CD14-positive monocyte (primary cell): ENCODE measurements around the gene TP53I13. TPM values are rescaled to one million over a fixed set of nuclear protein-coding genes. Genes with fewer than 3 reads are reported as not detected.
A peak's percentile ranks its signal among the peaks of the same experiment; 100 is the strongest.

ENCODE experiments used
- DNase-seq, 3 donors: peaks; one replicate each; pipeline ENCODE4 v3.0.0-alpha.2; 2011 to 2022
- H2AFZ ChIP-seq: 2 replicates; pipeline ENCODE4 v1.6.0; 2012; ENCODE audit warnings: mild to moderate bottlenecking, low read depth, low read length, inconsistent platforms; ENCODE audit not compliant: insufficient read depth, poor library complexity, severe bottlenecking
- H3K27ac ChIP-seq, 2 donors: 1 replicate in 1 of 2; 2 replicates in 1 of 2; pipeline ENCODE4 v1.5.1; 2012 to 2013; ENCODE audit warnings: low read length in 2 of 2, control low read depth in 1 of 2, inconsistent platforms in 1 of 2, low read depth in 1 of 2, mild to moderate bottlenecking in 1 of 2
- H3K27me3 ChIP-seq, 2 donors: one replicate each; pipeline versions ENCODE4 v1.6.0 to v1.6.1; 2011 to 2013; ENCODE audit warnings: low read length in 2 of 2; ENCODE audit not compliant: control insufficient read depth in 2 of 2, insufficient read depth in 2 of 2
- H3K36me3 ChIP-seq, 2 donors: replicated peaks in 1 of 2; 1 replicate in 1 of 2; 2 replicates in 1 of 2; pipeline versions ENCODE4 v1.5.1 to v1.6.1; 2012 to 2013; ENCODE audit warnings: low read length in 2 of 2, control low read depth in 1 of 2, inconsistent platforms in 1 of 2, mild to moderate bottlenecking in 1 of 2; ENCODE audit not compliant: insufficient read depth in 2 of 2, control insufficient read depth in 1 of 2
- H3K4me1 ChIP-seq, 2 donors: 1 replicate in 1 of 2; 2 replicates in 1 of 2; pipeline versions ENCODE4 v1.5.1 to v1.6.1; 2012 to 2013; ENCODE audit warnings: low read length in 2 of 2, control low read depth in 1 of 2, inconsistent platforms in 1 of 2, mild to moderate bottlenecking in 1 of 2, moderate library complexity in 1 of 2; ENCODE audit not compliant: insufficient read depth in 2 of 2, control insufficient read depth in 1 of 2
- H3K4me2 ChIP-seq: replicated peaks from 2 replicates; pipeline ENCODE3; 2012; ENCODE audit warnings: low read length, moderate library complexity, mild to moderate bottlenecking; ENCODE audit not compliant: poor library complexity, severe bottlenecking; ENCODE audit errors: extremely low read depth
- H3K4me3 ChIP-seq, 3 experiments: fragments of 200-600 bp in 1 of 3; sonication (generic) in 1 of 3; replicated peaks in 1 of 3; 1 replicate in 2 of 3; 2 replicates in 1 of 3; pipeline ENCODE4 v1.5.1; 2011 to 2013; ENCODE audit warnings: low read length in 3 of 3, mild to moderate bottlenecking in 3 of 3, control low read depth in 2 of 3, low read depth in 2 of 3, inconsistent platforms in 1 of 3, moderate library complexity in 1 of 3
- H3K79me2 ChIP-seq: 2 replicates; pipeline ENCODE4 v1.6.0; 2012; ENCODE audit warnings: mild to moderate bottlenecking, control low read depth, inconsistent platforms, low read length, moderate library complexity; ENCODE audit not compliant: insufficient read depth
- H3K9ac ChIP-seq: 2 replicates; pipeline ENCODE4 v1.6.0; 2017; ENCODE audit warnings: low read length, mild to moderate bottlenecking; ENCODE audit not compliant: insufficient read depth, poor library complexity, severe bottlenecking
- H3K9me3 ChIP-seq, 2 donors: replicated peaks in 1 of 2; 1 replicate in 1 of 2; 2 replicates in 1 of 2; pipeline versions ENCODE4 v1.5.1 to v1.6.1; 2012 to 2013; ENCODE audit warnings: low read length in 2 of 2, control low read depth in 1 of 2; ENCODE audit not compliant: control insufficient read depth in 1 of 2, insufficient read depth in 1 of 2
- H4K20me1 ChIP-seq: 2 replicates; pipeline ENCODE4 v1.6.0; 2012; ENCODE audit warnings: mild to moderate bottlenecking, low read length, control low read depth, moderate library complexity; ENCODE audit not compliant: insufficient read depth
- H3K27ac Mint-ChIP-seq, 7 donors: one replicate each; pipeline ENCODE4 v1.8.0; 2020; ENCODE audit warnings: mild to moderate bottlenecking in 7 of 7, mixed read lengths in 7 of 7, moderate library complexity in 6 of 7, inconsistent platforms in 2 of 7
- H3K27me3 Mint-ChIP-seq, 3 donors: one replicate each; pipeline ENCODE4 v1.8.0; 2021 to 2022; ENCODE audit warnings: low read depth in 3 of 3, mild to moderate bottlenecking in 3 of 3, mixed read lengths in 3 of 3, moderate library complexity in 3 of 3, inconsistent platforms in 1 of 3
- H3K36me3 Mint-ChIP-seq, 2 donors: one replicate each; pipeline ENCODE4 v1.8.0; 2020; ENCODE audit warnings: mixed read lengths in 2 of 2, inconsistent platforms in 1 of 2, mild to moderate bottlenecking in 1 of 2
- H3K4me1 Mint-ChIP-seq: one replicate; pipeline ENCODE4 v1.8.0; 2020; ENCODE audit warnings: mild to moderate bottlenecking, mixed read lengths
- H3K4me3 Mint-ChIP-seq, 2 donors: one replicate each; pipeline ENCODE4 v1.8.0; 2020; ENCODE audit warnings: mild to moderate bottlenecking in 2 of 2, mixed read lengths in 2 of 2, moderate library complexity in 1 of 2
- H3K9me3 Mint-ChIP-seq, 7 donors: one replicate each; pipeline ENCODE4 v1.8.0; 2020 to 2022; ENCODE audit warnings: mixed read lengths in 7 of 7, mild to moderate bottlenecking in 6 of 7, moderate library complexity in 6 of 7, inconsistent platforms in 2 of 7
- CTCF ChIP-seq: fragments of 200-600 bp; IDR thresholded peaks from one replicate; pipeline ENCODE4 v1.8.0; 2022; ENCODE audit warnings: antibody characterized with exemption, mild to moderate bottlenecking
- WGBS: methylation state at CpG from one replicate; pipeline ENCODE4 v1.1.5; 2013; ENCODE audit warnings: missing lambda C conversion rate; ENCODE audit not compliant: insufficient coverage; 5-methylcytosine and 5-hydroxymethylcytosine counted together
- intact Hi-C, 2 donors: fragments of 100-400 bp; cut with micrococcal nuclease; formaldehyde crosslinking; loops; one replicate each; pipeline versions ENCODE4 v1.15.0 to v1.15.1; 2023
- polyA plus RNA-seq, 3 donors: library from polyadenylated mRNA; depleted of rRNA in 1 of 3; unstranded in 2 of 3; stranded (reverse) in 1 of 3; fragments of 300-500 nt in 2 of 3; fragments of >200 nt in 1 of 3; fragmentation: Illumina TruSeq in 2 of 3; gene quantifications; 1 replicate in 2 of 3; 2 replicates in 1 of 3; pipeline ENCODE4 v1.2.3, GENCODE V29; 2012 to 2021

Gene TP53I13
- polyA plus RNA-seq, 3 donors = 9.4 to 58.6 (median 14.4) TPM

- Histone ChIP-seq H3K9ac (peak overlapping the region; percentile 15), H4K20me1 (peaks cover 5% of the 10 kb centered on the region), H3K27ac (no peak overlapping the region), H3K36me3 (no peaks in the 10 kb centered on the region), H3K27me3 (peaks cover 2 to 29% of the 10 kb centered on the region in 2 donors), H3K9me3 (no peaks in the 10 kb centered on the region), H3K4me3 (peak overlapping the region in 2 of 3 experiments; percentile 0 to 75), H3K79me2 (peaks cover 2% of the 10 kb centered on the region), H2AFZ (peak overlapping the region; percentile 68), H3K4me1 (peaks cover 40 to 44% of the 10 kb centered on the region in 2 donors), H3K4me2 (peak overlapping the region; percentile 85)
- intact Hi-C loops = no loop called here
- no peaks in the 10 kb centered on the region for H3K36me3 Mint-ChIP-seq
- peaks cover 0 to 3% (median 0%) of the 10 kb centered on the region in 7 donors for H3K9me3 Mint-ChIP-seq
- no peak for DNase-seq
- H3K4me1 Mint-ChIP-seq = peaks cover 40% of the 10 kb centered on the region
- no peak for TF ChIP-seq CTCF
- H3K27me3 Mint-ChIP-seq = peaks cover 24 to 46% (median 35%) of the 10 kb centered on the region in 3 donors
- H3K4me3 Mint-ChIP-seq = peak overlapping the region; percentile 70 to 87
- WGBS = 2% methylated on average over 52 of the region's 64 CpGs
- no peak overlapping the region for H3K27ac Mint-ChIP-seq
These were observed 25.4 kb downstream of the TP53I13 start for GRCh38 chr17:29593591-29594518.

- Histone ChIP-seq H2AFZ (no peak overlapping the region), H3K9ac (no peak overlapping the region), H3K9me3 (no peaks in the 10 kb centered on the region), H3K4me2 (peak overlapping the region; percentile 85), H3K4me1 (peaks cover 40 to 43% of the 10 kb centered on the region in 2 donors), H4K20me1 (peaks cover 5% of the 10 kb centered on the region), H3K4me3 (peak overlapping the region in 1 of 3 experiments; percentile 75), H3K79me2 (no peaks in the 10 kb centered on the region), H3K27me3 (peaks cover 2 to 29% of the 10 kb centered on the region in 2 donors), H3K36me3 (no peaks in the 10 kb centered on the region), H3K27ac (no peak overlapping the region)
- Mint-ChIP-seq H3K36me3 (no peaks in the 10 kb centered on the region), H3K27me3 (peaks cover 31 to 48% (median 35%) of the 10 kb centered on the region in 3 donors), H3K9me3 (peaks cover 0 to 3% (median 0%) of the 10 kb centered on the region in 7 donors), H3K4me3 (peak overlapping the region; percentile 66 to 87), H3K27ac (no peak overlapping the region), H3K4me1 (peaks cover 40% of the 10 kb centered on the region)
- no peak for DNase-seq
- 86% methylated on average over 10 of the region's 11 CpGs for WGBS
- TF ChIP-seq CTCF = no peak
- intact Hi-C loops = no loop called here
These were observed 26.1 kb downstream of the TP53I13 start for GRCh38 chr17:29594519-29595090.
